GM19099 (cell line): Measurements from ENCODE around the gene UNC5B.

Experiments used
- POLR2A ChIP-seq: IDR thresholded peaks from 3 replicates; pipeline ENCODE4 v1.6.1; 2011; ENCODE audit warnings: low read depth; ENCODE audit not compliant: insufficient read length; ENCODE audit errors: extremely low read depth

UNC5B gene

GRCh38 chr10:71259282-71259681, 46.9 kb downstream of the UNC5B start:
- TF ChIP-seq POLR2A: no peak

DNA sequence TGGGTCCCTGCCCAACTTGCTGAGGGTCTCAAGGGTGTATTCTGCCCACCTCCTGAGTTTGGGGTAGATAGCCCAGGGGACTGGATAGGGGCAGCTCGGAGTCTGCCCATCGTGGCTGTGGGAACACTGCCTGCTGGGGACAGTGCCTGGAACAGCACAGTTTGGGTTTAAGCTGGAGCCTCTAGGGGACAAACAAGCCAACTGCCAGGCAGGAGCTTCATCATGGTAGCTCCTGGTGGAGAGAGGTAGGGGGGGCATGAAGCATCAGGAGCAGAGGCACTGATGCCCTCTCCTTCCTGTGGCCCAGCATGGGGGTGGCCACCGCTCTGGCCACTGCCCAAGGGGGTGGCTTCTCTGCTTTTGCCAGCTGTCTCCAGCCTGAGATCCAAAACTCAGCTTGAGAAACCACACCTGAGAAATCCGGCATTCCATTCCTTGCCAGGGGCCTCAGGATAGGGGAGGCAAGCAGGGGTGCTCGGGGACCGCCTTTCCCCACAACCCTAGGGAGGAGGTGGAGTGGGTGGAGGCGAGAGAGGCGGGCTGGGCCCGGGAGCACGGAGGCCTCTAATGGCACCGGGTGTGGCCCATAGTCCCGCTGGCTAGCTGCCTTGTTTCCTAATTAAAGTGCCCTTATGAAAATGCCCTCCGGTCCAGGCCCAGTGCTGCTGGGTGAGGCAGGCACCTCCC, 47.6 kb downstream of the UNC5B start:
- no peak for TF ChIP-seq POLR2A

DNA sequence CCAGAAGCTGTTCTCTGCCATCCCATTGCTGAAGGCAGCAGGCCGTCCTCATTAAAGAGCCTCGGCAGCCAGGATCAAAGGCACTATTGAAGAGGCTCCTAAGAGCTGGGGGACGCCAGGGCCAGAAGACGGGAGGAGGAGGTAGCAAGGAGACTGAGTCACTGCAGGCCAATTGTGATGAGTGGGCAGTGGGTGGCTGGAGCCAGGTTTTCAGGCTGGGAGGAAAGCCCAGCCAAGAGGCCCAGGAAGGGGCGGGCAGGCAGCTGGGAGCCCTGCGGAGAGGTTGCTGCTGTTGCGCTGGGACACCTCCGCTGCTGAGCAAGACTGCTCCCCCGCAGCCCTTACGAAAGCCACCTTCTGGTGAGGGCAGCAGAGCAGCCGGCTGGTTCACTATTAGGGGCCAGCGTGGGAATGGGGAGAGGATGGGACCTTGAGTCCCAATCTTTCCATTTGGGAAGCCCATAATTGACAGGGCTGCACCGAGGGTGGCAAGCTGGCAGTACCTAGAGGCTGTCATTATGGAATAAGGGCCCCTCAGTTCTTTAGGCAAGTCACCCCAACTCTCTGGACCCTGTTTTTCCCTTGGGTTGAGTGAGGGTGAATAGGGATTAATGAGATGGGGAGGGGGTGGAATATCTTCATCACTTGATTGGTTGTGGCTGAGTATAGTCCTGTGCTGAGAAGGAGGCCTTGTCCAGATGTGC, 48.4 kb downstream of the UNC5B start:
- TF ChIP-seq POLR2A: no peak

- TF ChIP-seq POLR2A: no peak
Measured at GRCh38 chr10:71262027-71262426, 49.7 kb downstream of the UNC5B start.

DNA sequence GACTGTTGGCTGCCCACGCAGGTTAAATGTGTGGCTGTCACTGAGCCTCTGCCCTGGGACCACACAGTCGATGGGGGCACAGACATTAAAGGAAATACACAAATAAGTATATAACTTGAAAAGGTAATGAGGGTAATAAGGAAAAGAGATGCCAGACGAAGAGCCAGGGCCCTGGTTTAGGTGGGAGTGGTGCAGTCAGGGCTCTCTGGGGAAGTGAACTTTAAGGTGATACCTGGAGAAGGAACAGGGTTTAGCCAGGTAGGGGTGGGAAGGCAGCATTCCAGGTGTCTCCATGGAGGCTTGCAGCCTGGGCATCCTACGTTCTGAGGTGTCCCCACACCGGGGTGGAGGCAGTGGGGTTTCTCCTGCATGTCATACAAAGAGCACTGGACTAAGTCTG, 50.4 kb downstream of the UNC5B start:
- TF ChIP-seq POLR2A: no peak

DNA sequence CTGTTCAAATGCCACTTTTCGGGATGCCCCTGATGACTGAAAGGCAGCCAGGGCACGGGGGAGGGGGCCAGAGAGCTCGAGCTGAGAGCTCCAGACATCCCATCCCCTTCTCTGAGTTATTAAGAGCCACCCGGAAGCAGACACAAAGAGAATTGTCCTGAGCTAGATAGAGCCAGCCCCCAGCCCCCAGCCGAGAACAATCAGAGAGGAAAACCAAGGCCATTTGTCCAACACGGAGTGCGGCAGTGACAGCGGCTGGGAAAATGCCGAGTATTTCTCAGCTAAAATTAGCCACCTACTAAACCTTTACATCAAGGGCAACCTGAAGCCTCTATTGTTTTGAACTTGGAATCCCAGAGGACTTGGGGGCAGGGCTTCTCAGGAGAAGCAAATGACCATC, 51.0 kb downstream of the UNC5B start:
- TF ChIP-seq POLR2A: no peak

GRCh38 chr10:71264345-71265200, 52.2 kb downstream of the UNC5B start:
- TF ChIP-seq POLR2A: no peak

DNA sequence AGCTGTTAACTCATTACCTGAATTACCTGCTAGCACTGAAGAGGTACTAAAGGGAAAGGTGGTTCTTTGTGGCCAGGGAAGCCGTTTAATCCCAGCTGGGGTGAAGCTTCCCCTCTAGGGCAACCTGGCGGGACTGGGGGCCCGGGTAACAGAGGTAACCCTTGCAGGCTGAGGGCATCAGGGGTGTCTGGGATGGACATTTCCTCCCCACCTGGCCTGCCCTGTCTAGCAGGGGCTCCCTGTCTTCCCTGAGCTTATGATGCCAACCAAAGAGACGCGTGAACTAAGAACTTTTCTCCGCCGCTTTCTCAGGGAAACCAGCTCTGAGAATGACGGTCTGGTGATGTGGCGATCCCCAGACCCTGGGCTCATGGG, 52.8 kb downstream of the UNC5B start:
- TF ChIP-seq POLR2A: no peak

DNA sequence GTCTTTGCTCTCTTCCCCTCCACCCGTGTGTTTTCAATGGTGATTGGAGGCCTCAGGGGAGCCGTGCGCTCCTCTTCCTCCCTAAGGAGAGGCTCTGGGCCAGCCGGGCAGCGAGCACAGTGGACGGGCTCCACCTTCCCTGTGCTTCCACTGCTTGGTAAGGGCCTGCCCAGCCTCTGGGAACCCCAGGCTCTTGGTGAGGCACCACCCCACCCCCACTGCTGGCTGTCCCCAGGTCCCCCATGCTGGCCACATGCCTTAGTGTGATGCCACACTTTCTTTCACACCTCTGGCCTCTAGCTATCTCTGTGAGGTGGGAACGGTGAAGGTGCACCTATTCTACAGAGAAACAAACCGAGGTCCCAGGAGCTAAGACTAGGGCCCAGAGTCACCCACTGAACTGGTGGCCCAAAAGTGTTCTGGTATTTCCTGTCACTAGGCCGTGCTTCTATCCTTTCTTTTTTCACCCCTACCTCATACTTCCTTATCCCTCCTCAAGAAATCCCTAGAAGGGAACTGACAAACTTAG, 53.3 kb downstream of the UNC5B start:
- no peak for TF ChIP-seq POLR2A

DNA sequence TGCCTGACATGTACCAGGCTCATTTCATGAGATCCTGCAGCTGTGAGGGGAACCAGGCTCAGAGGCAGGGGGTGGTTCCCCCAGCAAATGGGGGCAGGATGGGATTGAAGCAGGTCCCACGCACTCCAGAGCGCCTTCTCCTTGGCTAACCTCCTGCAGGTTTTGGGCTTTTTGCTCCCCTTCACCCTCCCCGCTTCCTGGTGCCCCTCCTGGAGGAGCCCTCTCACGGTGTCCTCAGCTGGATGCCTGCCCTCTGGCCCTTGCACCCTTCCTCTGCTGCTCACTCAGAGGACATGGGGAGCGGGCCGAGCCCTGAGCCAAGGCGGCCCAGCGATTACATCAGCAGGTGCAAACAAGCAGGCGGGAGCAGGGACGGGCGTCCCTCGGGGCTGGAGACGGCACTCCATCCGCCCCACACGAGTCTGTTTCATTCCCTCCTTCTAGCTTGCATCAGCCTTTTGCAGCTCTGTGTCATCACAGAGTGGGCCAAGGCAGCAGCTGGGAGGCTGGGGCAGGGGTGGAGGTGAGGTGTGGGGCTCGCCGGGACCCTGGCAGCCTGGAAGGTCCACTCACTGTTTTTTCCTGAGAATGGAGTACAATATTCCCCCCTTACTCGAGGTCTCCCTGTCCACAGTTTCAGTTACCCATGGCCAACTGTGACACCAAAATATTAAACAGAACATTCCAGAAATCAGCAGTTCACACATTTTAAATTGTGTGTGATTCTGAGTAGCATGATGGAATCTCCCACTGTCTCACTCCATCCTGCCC, 54.0 kb downstream of the UNC5B start:
- TF ChIP-seq POLR2A: no peak

DNA sequence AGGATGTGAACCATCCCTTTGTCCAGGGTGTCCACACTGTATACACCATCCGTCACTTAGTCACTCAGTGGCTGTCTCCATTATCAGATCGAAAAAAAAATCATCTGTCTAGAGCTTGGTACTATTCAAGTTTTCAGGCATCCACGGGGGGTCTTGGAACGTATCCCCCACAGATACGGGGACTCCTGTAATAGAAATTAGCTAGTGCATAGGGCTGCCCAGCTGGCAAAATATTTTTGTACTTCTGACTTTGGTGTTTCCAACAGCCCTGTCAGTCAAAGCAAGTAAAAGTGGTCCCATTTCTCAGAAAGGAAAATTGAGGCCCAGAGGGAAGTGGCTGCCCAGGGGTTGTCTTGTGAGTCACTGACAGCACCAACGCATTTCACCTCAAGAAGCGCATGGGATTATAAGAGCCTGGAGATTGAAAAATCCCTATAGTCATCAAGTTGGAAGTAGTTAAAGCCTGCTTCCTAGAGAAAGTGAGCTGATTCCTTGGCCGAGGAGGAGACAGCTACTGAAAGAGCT, 54.6 kb downstream of the UNC5B start:
- no peak for TF ChIP-seq POLR2A

GRCh38 chr10:71267508-71268240, 55.3 kb downstream of the UNC5B start:
- TF ChIP-seq POLR2A: no peak

DNA sequence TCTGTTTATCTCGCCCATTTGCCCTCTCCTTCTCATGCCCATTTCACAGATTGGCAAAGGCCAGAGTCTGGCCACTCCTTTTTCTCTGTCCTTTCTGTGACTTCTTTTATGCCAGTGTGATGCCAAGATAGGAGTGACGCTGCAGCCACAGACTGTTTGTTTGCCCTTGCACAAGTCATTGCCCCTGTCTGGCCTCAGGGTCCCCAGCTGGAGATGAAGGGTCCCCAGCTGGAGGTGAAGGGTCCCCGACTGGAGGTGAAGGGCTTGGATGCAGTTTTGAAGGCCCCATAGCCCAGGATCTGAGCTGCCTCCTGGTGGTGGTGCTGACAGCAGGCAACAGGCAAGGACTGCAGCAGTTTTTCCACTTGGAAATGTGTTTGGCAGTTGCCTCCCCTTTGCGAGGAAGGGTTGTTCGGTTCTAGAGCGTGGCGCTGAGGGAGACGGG, 55.9 kb downstream of the UNC5B start:
- TF ChIP-seq POLR2A: no peak

GRCh38 chr10:71268758-71269157, 56.4 kb downstream of the UNC5B start:
- TF ChIP-seq POLR2A: no peak
